LNCAP (cell line): ENCODE data around the gene EPSTI1.

Experiments
- CTCF ChIP-seq: fragments of 450-650 bp; IDR thresholded peaks from 2 replicates; pipeline ENCODE4 v1.5.1; 2017; ENCODE audit warnings: mild to moderate bottlenecking

Gene EPSTI1

GRCh38 chr13:43002021-43002420, 10.0 kb upstream of the EPSTI1 start:
- TF ChIP-seq CTCF: no peak

GRCh38 chr13:43000676-43001075, 8.6 kb upstream of the EPSTI1 start:
- no peak for TF ChIP-seq CTCF

GRCh38 chr13:42999491-42999890, 7.5 kb upstream of the EPSTI1 start:
- TF ChIP-seq CTCF: no peak

GRCh38 chr13:42997381-42997780, 5.3 kb upstream of the EPSTI1 start:
- TF ChIP-seq CTCF: no peak

- no peak for TF ChIP-seq CTCF
Observed at GRCh38 chr13:42996584-42996983, 4.5 kb upstream of the EPSTI1 start.

- TF ChIP-seq CTCF: no peak
Observed at GRCh38 chr13:42994878-42995277, 2.8 kb upstream of the EPSTI1 start.

GRCh38 chr13:42992764-42993122, 702 bp upstream of the EPSTI1 start:
- no peak for TF ChIP-seq CTCF
